Amniotic epithelial cell (primary cell): ENCODE measurements around the gene GPR50.

Experiments
- DNase-seq: peaks from one replicate; pipeline ENCODE4 v3.0.0-alpha.2; 2010; ENCODE audit warnings: low read depth

Gene GPR50

DNA sequence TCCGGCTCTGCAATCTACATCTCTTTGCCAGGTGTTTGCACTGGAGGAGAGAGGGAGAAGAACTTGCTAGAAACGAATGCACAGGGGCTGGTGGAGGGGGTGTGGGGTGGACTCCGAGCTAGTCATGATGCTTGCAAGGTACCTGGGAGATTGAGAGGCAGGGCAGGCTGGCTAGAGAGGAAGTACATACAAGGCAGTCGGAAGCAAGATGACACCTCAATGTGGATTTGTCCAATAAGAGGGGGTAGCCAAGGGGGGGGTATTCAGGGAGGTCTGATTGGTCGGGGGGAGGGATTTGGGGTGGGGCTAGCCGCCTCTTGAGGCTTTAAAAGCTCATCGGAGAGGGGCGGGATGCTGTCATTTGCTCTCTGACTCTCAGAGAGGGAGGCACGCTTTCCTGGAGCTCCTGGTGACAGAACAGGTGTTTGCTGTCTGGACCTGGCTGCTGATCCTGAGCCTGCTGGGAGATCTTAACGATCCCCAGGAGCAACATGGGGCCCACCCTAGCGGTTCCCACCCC, at the start of gene GPR50:
Gene GPR50 (plus strand): TSS at position 354 of the 520 bp plus-strand sequence. CDS start 138 bp downstream, at position 492.
- no peak for DNase-seq

DNA sequence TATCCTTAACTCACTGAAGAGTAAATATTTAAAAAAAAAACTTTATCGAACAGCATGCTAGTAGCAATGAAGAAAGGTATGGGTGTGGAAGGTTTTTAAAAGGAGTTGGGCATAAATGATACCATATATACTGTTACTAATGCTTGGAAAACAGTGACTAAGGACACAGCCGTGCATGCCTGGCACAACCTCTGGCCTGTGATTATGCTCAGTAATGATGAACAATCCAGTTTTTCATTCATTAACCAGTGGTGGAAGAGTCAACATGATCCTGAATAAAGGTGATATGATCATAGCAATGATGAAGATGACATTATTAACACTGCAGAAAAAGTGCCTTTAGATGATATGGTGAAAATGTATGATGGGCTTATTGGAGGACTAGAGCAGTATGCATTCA, 43.9 kb upstream of the GPR50 start:
- no peak for DNase-seq

DNA sequence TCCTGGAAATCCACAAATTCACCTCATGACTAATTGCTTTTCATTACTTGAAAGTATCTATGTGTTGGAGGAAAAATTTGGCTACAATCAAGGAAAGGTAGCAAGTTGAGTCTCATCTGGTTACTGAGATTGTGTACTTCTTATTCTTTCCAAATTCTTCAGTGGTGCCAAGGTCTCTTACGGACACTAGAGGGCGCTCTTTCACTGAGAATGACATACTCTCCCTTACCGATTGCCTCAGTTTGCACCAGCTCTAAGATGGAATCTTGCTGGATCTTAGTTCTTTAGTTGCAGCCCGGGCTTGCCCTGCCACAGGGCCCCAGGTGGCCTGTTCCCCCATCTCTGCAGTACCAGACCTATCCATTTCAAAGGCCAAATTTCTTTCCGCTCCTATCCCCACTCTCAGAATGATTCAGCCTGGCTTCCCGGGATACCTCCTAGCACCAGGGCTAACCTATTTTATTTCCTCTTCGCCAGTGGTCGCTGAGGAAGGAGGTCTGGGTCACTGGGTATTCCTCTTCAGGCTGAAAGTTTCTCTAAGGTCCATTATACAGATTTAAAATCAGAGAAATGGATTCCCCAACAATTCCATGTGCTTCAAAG, 24.6 kb upstream of the GPR50 start:
- peak; percentile 33 for DNase-seq

DNA sequence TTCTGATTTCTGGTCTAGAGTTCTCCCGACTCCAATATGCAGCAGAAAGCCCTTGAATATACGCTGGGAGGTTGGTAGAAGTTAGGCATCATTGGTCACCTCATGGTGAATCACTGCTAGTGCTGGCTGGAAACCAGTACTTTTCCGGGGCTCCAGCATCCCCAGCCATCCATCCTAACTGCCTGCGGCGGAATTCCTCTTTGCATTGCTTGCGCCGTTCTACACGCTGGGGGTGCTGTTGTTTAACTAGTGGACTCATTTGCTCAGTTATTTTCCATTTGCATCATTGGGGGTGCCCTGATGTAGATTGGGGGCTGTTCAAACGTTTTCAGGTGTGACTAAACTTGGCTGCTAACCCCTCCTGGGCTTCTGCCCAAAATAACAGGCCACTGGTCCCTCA, 23.3 kb upstream of the GPR50 start:
- peak; percentile 21 for DNase-seq

DNA sequence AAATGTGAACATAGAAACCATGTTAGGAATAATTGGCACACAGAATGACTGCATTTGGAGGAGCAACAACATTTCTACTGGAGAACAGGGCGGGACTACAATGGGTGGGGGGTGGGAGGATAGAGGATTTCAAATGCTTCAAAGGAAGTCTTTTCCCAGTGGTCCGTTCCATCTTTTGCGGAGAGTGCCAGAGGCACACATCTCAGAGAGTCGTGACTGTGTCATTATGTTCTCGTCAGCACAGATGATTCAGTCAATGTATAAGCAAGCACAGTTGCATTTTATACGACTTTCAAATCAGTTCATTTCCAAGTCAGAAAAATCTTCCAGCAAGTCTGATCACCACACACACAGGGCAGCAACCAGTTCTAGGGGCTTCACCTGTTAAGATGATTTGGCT, 22.7 kb upstream of the GPR50 start:
- no peak for DNase-seq

DNA sequence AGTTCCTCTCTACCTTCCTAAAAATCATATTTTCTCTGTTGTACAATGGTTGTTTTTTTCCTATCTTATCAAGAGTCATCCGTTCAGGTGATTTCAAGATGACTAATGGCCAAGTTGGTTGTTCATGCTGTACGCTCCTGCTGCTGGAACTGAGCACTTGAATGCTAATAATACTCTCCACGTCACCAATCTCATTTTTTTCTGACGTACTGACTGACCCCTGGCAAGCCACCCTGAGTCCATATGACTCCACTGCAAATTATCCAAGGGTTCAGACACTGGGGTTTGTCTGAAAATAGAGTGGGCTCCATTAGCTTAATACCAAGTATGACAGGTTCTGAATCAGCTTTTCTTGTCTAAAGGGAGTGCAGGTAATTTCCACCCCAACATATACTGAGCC, 21.1 kb upstream of the GPR50 start:
- DNase-seq = no peak

DNA sequence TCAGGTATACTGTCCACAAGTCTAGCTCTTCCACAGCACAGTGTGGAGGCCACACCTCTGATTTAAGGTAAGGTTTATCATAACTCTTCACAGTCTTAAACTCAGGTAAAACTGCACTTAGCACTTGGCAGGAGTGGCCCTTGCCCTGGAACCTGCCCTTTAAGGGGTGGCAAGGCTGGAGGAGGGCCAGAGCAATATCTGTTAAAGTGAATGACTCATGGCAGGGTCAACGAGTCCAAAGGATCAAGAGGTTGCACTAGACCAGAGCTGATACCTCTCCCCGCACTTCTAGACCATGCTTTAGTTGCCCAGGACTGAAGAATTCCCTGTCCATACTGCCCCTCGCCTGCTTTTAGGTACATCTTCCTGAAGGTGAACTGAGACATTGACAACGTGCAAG, 14.7 kb upstream of the GPR50 start:
- DNase-seq = no peak

DNA sequence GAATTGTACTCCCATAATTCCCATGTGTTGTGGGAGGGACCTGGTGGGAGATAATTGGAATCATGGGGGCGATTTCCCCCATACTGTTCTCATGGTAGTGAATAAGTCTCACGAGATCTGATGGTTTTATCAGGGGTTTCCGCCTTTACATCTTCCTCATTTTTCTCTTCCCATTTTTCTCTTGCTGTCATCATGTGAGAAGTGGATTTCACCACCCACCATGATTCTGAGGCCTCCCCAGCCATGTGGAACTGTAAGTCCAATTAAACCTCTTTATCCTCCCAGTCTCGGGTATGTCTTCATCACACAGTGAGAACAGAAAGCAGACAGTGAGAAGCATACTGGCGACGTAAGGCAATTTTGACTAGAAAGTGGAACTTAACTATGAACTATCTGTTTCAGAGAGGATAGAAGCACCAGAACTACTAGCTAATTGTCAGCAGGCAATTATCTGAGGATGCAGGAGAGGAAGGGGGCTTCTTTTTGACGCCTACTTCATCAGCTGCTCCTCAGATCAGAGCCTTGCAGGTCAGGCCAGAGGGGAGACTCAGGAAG, 8.5 kb upstream of the GPR50 start:
- DNase-seq = no peak

DNA sequence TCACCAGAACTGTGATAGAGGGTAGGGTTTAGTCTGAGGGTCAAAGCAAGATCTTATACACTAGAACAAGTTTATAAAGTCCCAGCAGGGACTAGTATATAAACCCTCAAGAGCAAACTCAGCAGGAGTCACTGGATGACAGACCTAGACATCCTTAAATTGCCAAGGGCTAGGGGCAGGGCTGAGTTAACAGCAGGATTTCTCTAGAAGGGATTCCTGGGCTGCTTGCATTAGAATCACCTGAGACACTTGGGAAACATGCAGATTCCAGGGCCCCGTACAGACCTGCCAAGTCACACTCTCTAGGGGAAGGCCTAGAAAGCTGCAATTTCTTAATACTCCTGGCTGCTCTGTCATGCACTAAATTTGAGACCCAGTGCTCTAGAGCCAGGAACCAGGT, 6.6 kb upstream of the GPR50 start:
- no peak for DNase-seq

DNA sequence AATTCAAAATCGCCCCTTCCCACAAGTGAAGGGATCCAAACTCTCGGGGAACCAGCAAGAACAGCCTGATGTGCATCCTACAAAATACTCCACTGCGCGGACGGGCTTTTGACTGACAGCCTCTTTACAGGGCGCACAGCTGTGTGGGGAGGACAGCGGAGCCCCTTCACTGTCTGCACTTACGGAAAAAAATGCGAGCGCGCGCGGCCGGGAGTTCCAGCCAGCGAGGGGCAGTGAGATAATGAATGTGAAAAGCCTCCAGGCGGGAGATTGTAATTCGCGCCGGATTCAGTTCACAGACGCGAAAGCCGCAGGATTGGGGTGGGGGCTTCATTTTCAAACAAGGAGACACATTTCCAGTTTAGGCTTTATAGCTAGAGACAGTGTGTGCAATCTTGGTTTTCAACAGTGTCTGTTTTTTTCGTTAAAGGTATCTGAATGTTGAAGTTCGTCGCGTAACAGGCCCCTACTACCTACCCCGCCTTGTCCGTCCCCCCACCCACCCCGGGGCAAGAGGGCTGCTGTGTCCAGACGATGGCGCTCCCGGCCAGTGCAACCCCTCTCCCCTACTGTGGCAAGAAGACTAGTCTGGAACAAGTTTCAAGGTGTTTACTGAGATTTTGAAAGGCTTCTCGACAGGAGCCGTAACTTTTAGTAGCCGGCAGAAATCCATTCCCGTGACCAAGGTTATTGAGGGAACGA, 1.7 kb upstream of the GPR50 start:
- DNase-seq = no peak

DNA sequence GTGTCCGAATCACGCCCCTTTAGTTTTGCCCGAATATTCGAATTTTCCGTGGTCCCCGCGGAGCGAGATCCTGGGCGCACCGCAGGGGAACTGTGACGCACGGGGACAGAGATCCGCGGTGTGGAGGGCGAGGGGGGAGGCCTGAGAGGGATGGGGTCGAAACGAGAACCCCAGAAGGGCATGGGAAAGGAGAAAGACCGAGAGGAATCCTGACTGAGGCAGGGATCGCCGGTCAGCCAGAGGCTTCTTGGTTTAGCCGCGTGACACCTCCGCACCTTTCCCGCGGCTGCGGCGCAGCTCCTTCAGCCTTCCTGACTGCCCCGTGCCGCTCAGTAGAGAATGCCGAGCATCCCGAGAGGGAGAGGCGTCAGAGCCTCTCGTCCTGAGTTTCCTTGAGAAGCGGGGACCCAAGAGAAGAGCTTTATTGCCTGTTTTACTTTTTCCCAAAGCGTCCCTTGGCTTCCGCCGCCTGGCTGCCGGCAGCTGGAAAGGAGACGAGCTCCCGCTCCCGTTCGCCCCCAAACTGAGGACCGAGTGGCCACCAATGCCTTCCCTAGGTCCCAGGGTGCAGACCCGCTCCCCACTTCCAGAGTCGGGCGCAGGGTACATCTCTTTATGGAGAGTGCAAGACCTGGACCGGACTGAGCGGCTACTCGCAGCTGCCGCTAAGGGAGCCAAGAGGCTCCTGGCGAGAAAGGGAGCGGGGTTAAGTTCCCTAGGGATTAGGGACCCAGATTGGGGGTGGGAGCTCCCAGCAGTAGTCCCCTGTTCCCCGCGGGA, 911 bp upstream of the GPR50 start:
- DNase-seq = no peak

DNA sequence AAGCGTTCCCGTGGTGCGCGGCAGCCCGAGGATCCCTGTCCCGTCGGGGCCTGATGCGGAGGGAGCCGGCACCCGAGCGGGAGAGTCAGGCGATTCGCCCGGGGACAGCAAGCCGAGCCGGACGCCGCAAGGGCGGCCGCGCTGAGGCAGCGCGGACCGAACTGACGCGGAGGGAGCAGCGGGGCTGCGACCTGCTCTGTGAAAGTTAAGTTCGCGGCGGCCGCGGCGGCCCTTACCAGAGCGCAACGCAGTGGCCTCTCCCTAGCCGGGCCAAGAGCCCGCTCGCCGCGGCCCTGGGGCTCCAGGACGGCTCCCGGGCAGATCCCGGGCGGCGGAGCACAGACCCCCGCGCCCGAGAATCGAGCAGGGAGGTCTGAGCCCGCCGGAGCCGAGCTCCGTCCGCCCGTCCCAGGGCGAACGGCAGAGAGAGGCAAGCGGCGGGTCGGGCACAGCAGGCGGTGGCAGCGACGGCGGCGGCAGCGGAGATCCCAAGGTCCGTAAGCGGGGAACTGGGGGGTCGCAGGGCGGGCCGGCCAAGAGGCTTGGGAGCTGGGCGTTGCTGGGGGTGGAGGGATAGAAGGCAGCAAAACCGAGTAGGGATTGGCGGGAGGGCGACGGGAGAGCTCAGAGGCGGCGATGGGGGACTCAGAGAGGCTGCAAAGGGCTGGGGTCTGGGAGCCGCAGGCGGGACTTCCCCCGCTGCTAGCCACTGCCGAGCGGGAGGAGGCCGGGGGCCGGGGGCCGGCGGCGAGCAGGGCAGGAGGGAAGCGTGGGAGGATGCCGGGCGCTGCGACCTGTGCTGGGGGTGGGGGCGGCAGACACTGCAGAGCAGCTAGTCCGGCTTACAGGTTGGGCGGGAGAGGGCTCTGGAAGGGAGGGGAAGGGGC, 1.0 kb downstream of the GPR50 start:
- no peak for DNase-seq

DNA sequence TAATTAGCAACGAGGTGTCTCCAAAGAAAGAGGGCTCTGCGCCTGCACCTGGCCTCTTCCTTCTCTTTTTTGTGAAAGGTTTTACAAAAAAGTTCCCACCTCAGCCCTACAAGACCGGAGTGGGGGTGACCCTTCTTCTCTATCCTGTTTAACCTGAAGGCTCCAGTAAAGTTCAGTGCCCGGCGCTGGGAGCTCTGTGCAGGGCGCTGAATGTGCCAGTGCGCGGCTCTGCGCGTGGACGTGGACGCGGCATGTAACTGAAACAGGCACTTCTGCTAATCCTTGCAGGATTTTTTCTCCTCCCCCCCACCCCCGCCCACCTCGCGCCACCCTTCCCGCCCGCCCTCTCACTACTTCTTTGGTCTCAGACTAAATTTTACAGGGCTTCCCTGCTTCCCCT, 2.4 kb downstream of the GPR50 start:
- no peak for DNase-seq

DNA sequence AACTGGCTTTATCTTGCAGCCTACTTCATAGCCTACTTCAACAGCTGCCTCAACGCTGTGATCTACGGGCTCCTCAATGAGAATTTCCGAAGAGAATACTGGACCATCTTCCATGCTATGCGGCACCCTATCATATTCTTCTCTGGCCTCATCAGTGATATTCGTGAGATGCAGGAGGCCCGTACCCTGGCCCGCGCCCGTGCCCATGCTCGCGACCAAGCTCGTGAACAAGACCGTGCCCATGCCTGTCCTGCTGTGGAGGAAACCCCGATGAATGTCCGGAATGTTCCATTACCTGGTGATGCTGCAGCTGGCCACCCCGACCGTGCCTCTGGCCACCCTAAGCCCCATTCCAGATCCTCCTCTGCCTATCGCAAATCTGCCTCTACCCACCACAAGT, 4.0 kb downstream of the GPR50 start:
- DNase-seq = no peak

DNA sequence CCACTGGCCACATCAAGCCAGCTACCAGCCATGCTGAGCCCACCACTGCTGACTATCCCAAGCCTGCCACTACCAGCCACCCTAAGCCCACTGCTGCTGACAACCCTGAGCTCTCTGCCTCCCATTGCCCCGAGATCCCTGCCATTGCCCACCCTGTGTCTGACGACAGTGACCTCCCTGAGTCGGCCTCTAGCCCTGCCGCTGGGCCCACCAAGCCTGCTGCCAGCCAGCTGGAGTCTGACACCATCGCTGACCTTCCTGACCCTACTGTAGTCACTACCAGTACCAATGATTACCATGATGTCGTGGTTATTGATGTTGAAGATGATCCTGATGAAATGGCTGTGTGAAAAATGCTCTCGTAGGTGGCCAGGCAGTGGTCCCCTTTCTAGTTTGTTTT, 4.7 kb downstream of the GPR50 start:
- no peak for DNase-seq

DNA sequence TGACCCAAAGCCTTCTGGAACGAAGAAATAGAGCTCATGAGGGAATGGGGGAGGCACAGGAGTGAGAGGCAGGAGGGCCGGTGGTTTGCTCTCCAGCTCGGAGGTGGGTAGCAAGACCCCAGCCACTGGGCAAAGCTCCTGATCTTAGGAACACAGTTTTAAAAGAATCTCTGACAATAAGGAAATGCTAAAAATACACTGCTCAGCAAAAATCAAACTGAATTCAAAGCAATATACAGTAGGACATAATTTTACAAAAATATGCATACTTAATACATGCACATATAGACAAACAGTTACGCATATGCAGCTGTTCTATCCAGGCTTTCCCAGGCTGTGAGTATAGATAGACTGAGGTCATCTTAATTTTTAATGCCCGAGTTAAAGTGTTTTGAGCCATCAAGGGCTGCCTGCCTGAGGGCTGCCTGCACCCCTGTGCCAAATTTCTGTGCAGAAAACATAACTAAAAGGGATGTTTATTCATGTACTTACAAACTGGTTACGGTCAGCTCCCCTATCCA, 6.9 kb downstream of the GPR50 start:
- DNase-seq = no peak

DNA sequence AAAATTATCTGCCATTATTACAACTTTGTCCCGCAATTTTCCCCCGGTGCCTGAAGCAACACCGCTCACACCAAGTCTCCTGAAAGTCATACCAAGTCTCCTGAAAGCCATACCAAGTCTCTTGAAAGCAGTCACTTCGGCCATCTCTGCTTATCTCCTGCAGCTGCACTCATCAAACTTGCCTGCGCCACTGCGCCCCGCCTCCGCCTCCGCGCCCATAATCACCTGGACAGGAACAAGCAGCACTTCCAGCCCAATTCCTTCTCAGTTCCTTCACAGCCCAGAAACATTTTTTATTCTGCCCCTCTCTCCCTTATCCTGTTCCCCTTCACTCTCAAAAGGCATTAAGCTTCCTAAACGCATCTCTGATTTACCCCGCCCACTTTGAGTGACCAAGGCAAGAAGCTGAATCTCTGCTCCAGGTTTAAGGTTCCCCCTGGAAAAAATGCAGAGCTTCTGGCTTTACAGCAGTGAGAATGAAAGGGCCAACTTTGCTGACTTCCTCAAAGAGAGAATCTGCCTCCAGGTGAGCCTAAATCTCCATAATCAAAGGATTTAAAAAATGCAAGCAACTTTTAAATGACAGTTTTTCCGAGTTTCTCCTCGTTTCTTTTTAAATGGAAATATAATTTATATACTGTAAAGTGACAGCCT, 7.7 kb downstream of the GPR50 start:
- DNase-seq = no peak

DNA sequence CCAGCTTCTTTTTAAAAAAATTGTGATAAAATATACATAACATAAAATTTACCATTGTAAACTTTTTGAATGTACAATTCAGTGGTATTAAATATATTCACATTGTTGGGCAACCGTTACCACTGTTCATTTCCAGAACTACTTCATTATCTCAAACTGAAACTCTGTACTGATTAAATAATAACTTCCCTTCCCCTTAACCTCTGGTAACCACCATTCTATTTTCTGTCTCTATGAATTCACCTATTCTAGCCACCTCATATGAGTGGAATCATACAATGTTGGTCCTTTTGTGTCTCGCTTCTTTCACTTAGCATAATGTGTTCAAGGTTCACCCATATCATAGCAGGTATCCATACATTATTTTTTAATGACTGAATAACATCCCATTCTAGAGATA, 8.3 kb downstream of the GPR50 start:
- DNase-seq = no peak

DNA sequence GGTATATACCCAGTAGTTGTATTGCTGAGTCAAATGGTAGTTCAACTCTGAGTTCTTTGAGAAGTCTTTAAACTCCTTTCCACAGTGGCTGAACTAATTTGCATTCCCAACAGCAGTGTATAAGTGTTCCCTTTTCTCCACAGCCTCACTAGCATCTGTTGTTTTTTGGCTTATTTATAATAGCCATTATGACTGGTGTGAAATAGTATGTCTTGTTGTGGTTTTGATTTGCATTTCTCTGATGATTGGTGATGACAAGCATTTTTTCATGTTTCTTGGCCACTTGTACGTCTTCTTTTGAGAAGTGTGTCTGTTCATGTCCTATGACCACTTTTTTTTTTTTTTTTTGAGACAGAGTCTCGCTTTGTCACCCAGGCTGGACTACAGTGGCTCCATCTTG, 30.5 kb downstream of the GPR50 start:
- no peak for DNase-seq

DNA sequence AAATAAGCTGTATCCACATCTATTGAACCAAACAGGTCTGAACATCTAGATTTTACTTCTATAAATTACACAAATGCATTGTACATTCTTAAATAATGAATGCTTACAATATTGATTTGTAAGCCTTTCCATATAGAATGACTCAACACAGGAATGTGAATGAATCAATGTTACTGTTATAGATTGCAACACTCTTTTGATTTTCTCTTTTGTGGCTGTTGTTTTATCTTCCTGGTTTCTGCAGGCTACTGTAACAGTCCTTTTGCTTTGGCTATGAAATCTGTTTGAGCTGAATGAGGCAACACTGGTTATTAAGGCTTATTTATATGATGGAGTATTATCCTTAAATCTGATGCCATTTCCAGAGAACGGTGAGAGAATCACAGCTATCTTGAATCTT, 49.5 kb downstream of the GPR50 start:
- no peak for DNase-seq

DNA sequence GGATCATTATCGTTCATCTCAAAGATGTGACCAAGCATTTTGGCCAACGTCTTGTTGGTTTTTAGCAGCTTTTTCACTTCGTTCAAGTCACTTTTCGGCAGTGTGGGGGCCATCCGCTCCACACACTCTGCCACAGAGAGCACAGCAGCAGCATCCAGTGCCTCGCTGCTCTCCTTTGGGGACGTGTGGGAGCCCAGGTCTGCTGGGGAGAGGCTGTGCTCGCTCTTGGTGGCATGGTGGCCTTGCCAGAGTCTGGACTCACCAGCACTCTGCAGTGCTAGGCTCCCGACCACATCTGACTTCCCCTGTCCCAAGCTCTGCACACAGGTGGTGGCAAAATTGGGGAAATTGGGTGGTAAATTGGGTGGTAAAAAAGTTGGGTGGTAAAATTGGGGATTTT, 50.6 kb downstream of the GPR50 start:
- no peak for DNase-seq
